K562 (cell line): ENCODE measurements around the gene MBD5. TPM values are rescaled to one million over a fixed set of nuclear protein-coding genes. Genes with fewer than 3 reads are reported as not detected.

Experiments used
- ATAC-seq: fragments of 200-7000 bp; cut with Tn5 transposase; 3 replicates; pipeline ENCODE4 v1.9.1; 2020; ENCODE audit warnings: moderate library complexity
- BruUV-seq: library from RNA; stranded (reverse); fragments of 400-500 nt; replicated peaks from 2 replicates; lab custom pipeline; 2021; lab: Mats Ljungman, UMichigan
- CTCF ChIA-PET: fragments of 300-600 bp; formaldehyde crosslinking; extraction: SDS; loops from one replicate; lab custom pipeline; 2021; ENCODE audit warnings: low intra/inter-chr PET ratio; lab: Yijun Ruan, JAX
- POLR2A ChIA-PET: fragments of 300-600, 350-650 bp; sonication (Branson Sonifier 250); formaldehyde crosslinking; extraction: SDS; loops from one replicate; lab custom pipeline; 2021; ENCODE audit warnings: antibody characterized with exemption, inconsistent platforms; lab: Yijun Ruan, JAX
- DNase-seq, 4 experiments: peaks; one replicate each; pipeline versions ENCODE4 v3.0.0 to v3.0.0-alpha.2; 2011 to 2018; ENCODE audit warnings: low spot score in 3 of 4, mixed read lengths in 3 of 4; ENCODE audit errors: extremely low read depth in 1 of 4
- FAIRE-seq: peaks from 2 replicates; lab custom pipeline; 2011; peaks lifted over from hg19 to GRCh38; lab: Jason Lieb, UNC
- H2AFZ ChIP-seq: 2 replicates; pipeline ENCODE4 v1.6.0; 2011; ENCODE audit warnings: low read depth, low read length, control low read depth, inconsistent platforms
- H3K27ac ChIP-seq: fragments of 200-600 bp; 3 replicates; pipeline ENCODE4 v1.8.0; 2011; ENCODE audit warnings: low read depth, mild to moderate bottlenecking, control low read depth, inconsistent platforms, low read length, moderate library complexity, mixed read lengths; ENCODE audit errors: extremely low read depth
- H3K27me3 ChIP-seq, 2 experiments: fragments of 300-600 bp in 1 of 2; 2 replicates in 1 of 2; 3 replicates in 1 of 2; pipeline versions ENCODE4 v1.6.0 to v1.8.0; 2011; ENCODE audit warnings: inconsistent platforms in 2 of 2, low read length in 2 of 2, mild to moderate bottlenecking in 1 of 2, mixed read lengths in 1 of 2, moderate library complexity in 1 of 2; ENCODE audit not compliant: control insufficient read depth in 2 of 2, insufficient read depth in 2 of 2
- H3K36me3 ChIP-seq: fragments of 300-600 bp; 3 replicates; pipeline ENCODE4 v1.8.0; 2011; ENCODE audit warnings: mild to moderate bottlenecking, low read length, inconsistent platforms; ENCODE audit not compliant: control insufficient read depth, insufficient read depth
- H3K4me1 ChIP-seq, 2 experiments: fragments of 200-600 bp in 1 of 2; replicated peaks in 1 of 2; 2 replicates in 1 of 2; 3 replicates in 1 of 2; pipeline versions ENCODE4 v1.5.1 to v1.8.0; 2011; ENCODE audit warnings: inconsistent platforms in 2 of 2, low read length in 2 of 2, mild to moderate bottlenecking in 1 of 2, mixed read lengths in 1 of 2, moderate library complexity in 1 of 2; ENCODE audit not compliant: control insufficient read depth in 2 of 2, insufficient read depth in 2 of 2
- H3K4me2 ChIP-seq: 2 replicates; pipeline ENCODE4 v1.6.1; 2011; ENCODE audit warnings: low read length, control low read depth, inconsistent platforms, mixed read lengths; ENCODE audit not compliant: insufficient read depth
- H3K4me3 ChIP-seq: fragments of 200-600 bp; sonication (generic), shearing (Covaris generic); 2 replicates; pipeline ENCODE4 v1.5.1; 2016; ENCODE audit warnings: control low read depth, inconsistent platforms
- H3K79me2 ChIP-seq: fragments of 200-600 bp; 3 replicates; pipeline ENCODE4 v1.8.0; 2011; ENCODE audit warnings: low read length, inconsistent platforms; ENCODE audit not compliant: control insufficient read depth, insufficient read depth
- H3K9ac ChIP-seq, 2 experiments: 2 replicates each; pipeline versions ENCODE4 v1.6.0 to v1.6.1; 2011; ENCODE audit warnings: low read depth in 2 of 2, low read length in 2 of 2, control low read depth in 1 of 2, inconsistent platforms in 1 of 2, mild to moderate bottlenecking in 1 of 2, mixed read lengths in 1 of 2; ENCODE audit not compliant: insufficient read depth in 1 of 2
- H3K9me1 ChIP-seq: one replicate; pipeline ENCODE4 v1.6.0; 2011; ENCODE audit warnings: inconsistent platforms, mild to moderate bottlenecking, low read length, moderate library complexity; ENCODE audit not compliant: control insufficient read depth, insufficient read depth
- H3K9me3 ChIP-seq: replicated peaks from 2 replicates; pipeline ENCODE4 v1.5.1; 2011; ENCODE audit warnings: low read depth, low read length, inconsistent platforms; ENCODE audit not compliant: control insufficient read depth, insufficient read depth
- H4K20me1 ChIP-seq: replicated peaks from 2 replicates; pipeline ENCODE4 v1.6.1; 2011; ENCODE audit warnings: low read length, inconsistent platforms, mixed read lengths; ENCODE audit not compliant: control insufficient read depth, insufficient read depth
- SMARCE1 ChIP-seq: fragments of 450-650 bp; IDR thresholded peaks from 2 replicates; pipeline ENCODE4 v1.7.1; 2016; ENCODE audit warnings: mild to moderate bottlenecking
- ZKSCAN8 ChIP-seq: fragments of 200-800 bp; sonication (Bioruptor generic); IDR thresholded peaks from 2 replicates; pipeline ENCODE4 v1.6.1; 2016; ENCODE audit warnings: missing genetic modification characterization, missing compliant biosample characterization
- ZNF586 ChIP-seq: fragments of 450-650 bp; formaldehyde crosslinking; conservative IDR thresholded peaks from 2 replicates; pipeline ENCODE4 v1.4.0; 2020; ENCODE audit warnings: mild to moderate bottlenecking, moderate library complexity
- ZNF639 ChIP-seq, 2 experiments: fragments of 200-800 bp in 1 of 2; sonication (Bioruptor generic) in 1 of 2; sonication (generic) in 1 of 2; formaldehyde crosslinking in 1 of 2; IDR thresholded peaks in 1 of 2; conservative IDR thresholded peaks in 1 of 2; 2 replicates each; pipeline versions ENCODE4 v1.5.0 to v1.6.1; 2016 to 2020; ENCODE audit warnings: missing compliant biosample characterization in 1 of 2, missing genetic modification characterization in 1 of 2, missing genetic modification reagents in 1 of 2
- ZNF695 ChIP-seq: fragments of 450-650 bp; formaldehyde crosslinking; IDR thresholded peaks from 2 replicates; pipeline ENCODE4 v1.4.0; 2020; ENCODE audit warnings: mild to moderate bottlenecking, moderate library complexity
- ZNF780A ChIP-seq: fragments of 250-450 bp; sonication (Bioruptor Pico); IDR thresholded peaks from 2 replicates; pipeline ENCODE4 v1.5.0; 2021; ENCODE audit warnings: mild to moderate bottlenecking
- ZSCAN32 ChIP-seq: fragments of 450-650 bp; formaldehyde crosslinking; IDR thresholded peaks from 2 replicates; pipeline ENCODE4 v1.4.0; 2020; ENCODE audit warnings: mild to moderate bottlenecking, moderate library complexity
- WGBS: fragments of 100-300 bp; shearing (Covaris generic); methylation state at CpG from one replicate; pipeline ENCODE4 v1.1.6; 2016; ENCODE audit warnings: low coverage, mixed read lengths; ENCODE audit not compliant: insufficient coverage; ENCODE audit errors: missing lambda C conversion rate; 5-methylcytosine and 5-hydroxymethylcytosine counted together
- in situ Hi-C: fragments of 300-500 bp; cut with MboI; formaldehyde crosslinking; loops from 4 replicates; pipeline ENCODE4 v1.15.0; 2018; ENCODE audit warnings: inconsistent platforms, mixed read lengths
- intact Hi-C: fragments of 100-400 bp; cut with micrococcal nuclease; formaldehyde crosslinking; loops from 2 replicates; pipeline ENCODE4 v1.14.2; 2022
- polyA plus RNA-seq, 8 experiments: library from polyadenylated mRNA; depleted of rRNA in 4 of 8; stranded (reverse) in 5 of 8; unstranded in 3 of 8; fragments of >200 nt; fragmentation: Nextera tagmentation in 2 of 8; fragmentation: Illumina TruSeq in 1 of 8; extraction: Ambion mirVana in 2 of 8; extraction: Trizol in 1 of 8; gene quantifications; 2 replicates each; pipeline versions ENCODE4 v1.2.1 to v1.2.3, GENCODE V29; 2011 to 2014; ENCODE audit warnings: inconsistent platforms in 1 of 8, missing spikeins in 1 of 8
- total RNA-seq, 7 experiments: library from RNA; depleted of rRNA in 6 of 7; stranded (reverse); fragments of >200 nt in 6 of 7; fragmentation: Illumina TruSeq in 2 of 7; extraction: Trizol in 2 of 7; gene quantifications; 2 replicates each; pipeline versions ENCODE4 v1.2.1 to v1.2.3, GENCODE V29; 2011 to 2021; ENCODE audit warnings: low replicate concordance in 1 of 7

MBD5 gene
- total and polyA plus RNA-seq, 9 of the 15 experiments (the other 6 are each of a cell fraction or from before 2014, with no cell fraction given), result 3.4 to 14.5 (median 9.0) TPM

GRCh38 chr2:148124271-148124670 lies 103.4 kb downstream of the MBD5 start:
- no peaks in the 10 kb centered on the region for H3K79me2 ChIP-seq
- no peaks in the 10 kb centered on the region; a peak in 1 of 5 replicates for H3K4me1 ChIP-seq
- no peak for DNase-seq
- no peaks in the 10 kb centered on the region for H4K20me1 ChIP-seq
- WGBS, result 18% methylated on average over 2 of the region's 2 CpGs
- in situ Hi-C loops, result no loop called here
- no peak overlapping the region for H3K4me2 ChIP-seq
- no peaks in the 10 kb centered on the region for H3K27me3 ChIP-seq
- H3K4me3 ChIP-seq, result no peak overlapping the region
- H3K9ac ChIP-seq, result no peak overlapping the region
- no peaks in the 10 kb centered on the region for H3K9me1 ChIP-seq
- intact Hi-C loops, result no loop called here
- no peaks in the 10 kb centered on the region for H3K36me3 ChIP-seq
- ChIA-PET POLR2A (no interaction called here), CTCF (interaction anchor here (0.7 kb wide), 1 partner anchor 78 kb away, joined by 3 read pairs; no protein-coding TSS in a partner anchor)
- ATAC-seq, result no peak
- BruUV-seq, result no TSS peak
- no peak overlapping the region for H2AFZ ChIP-seq
- TF ChIP-seq ZSCAN32 (CRISPR knock-in tag) (no peak), ZKSCAN8 (CRISPR knock-in tag) (no peak), ZNF695 (CRISPR knock-in tag) (no peak), SMARCE1 (no peak), ZNF780A (CRISPR knock-in tag) (no peak), ZNF586 (CRISPR knock-in tag) (no peak), ZNF639 (CRISPR knock-in tag; conservative IDR thresholded peaks at IDR 0.05 in 1 of 2, IDR thresholded peaks at IDR 0.05 in 1 of 2) (no peak)
- TF ChIP-seq, all 486 proteins: peak for 0
- Histone ChIP-seq H3K27ac (no peak overlapping the region), H3K9me3 (no peaks in the 10 kb centered on the region)
- FAIRE-seq, result no peak
